ENCODE results near the gene EIF5.

Gene EIF5

GRCh38 chr14:103367995-103368394 lies 34.0 kb downstream of the EIF5 start:
- no peak for DNase-seq

GRCh38 chr14:103370087-103370486 lies 36.0 kb downstream of the EIF5 start:
- DNase-seq, result no peak

- DNase-seq, result no peak
Measured at GRCh38 chr14:103372017-103372416, 38.0 kb downstream of the EIF5 start.

- DNase-seq, result no peak
Measured at GRCh38 chr14:103372552-103373304, 38.7 kb downstream of the EIF5 start.

- DNase-seq, result no peak
Measured at GRCh38 chr14:103374121-103374520, 40.1 kb downstream of the EIF5 start.

- DNase-seq, result no peak
Measured at GRCh38 chr14:103377522-103378037, 43.5 kb downstream of the EIF5 start.

GRCh38 chr14:103378038-103378854 lies 44.2 kb downstream of the EIF5 start:
- DNase-seq, result no peak

- DNase-seq, result no peak
Measured at GRCh38 chr14:103380719-103381377, 46.8 kb downstream of the EIF5 start.

- DNase-seq, result no peak
Measured at GRCh38 chr14:103382376-103382775, 48.3 kb downstream of the EIF5 start.

GRCh38 chr14:103384450-103385151 lies 50.6 kb downstream of the EIF5 start:
- no peak for DNase-seq

GRCh38 chr14:103385152-103385928 lies 51.3 kb downstream of the EIF5 start, which contains the start of gene MARK3:
TSS of gene MARK3 (plus strand) at chr14:103385415. CDS start at chr14:103386030, 615 bp downstream.
- peak; percentile 97 for DNase-seq

GRCh38 chr14:103385929-103386712 lies 52.1 kb downstream of the EIF5 start:
- no peak for DNase-seq

- no peak for DNase-seq
Measured at GRCh38 chr14:103386713-103387329, 52.8 kb downstream of the EIF5 start.

GRCh38 chr14:103388664-103389063 lies 54.6 kb downstream of the EIF5 start:
- DNase-seq, result no peak

- DNase-seq, result no peak
Measured at GRCh38 chr14:103390605-103391004, 56.6 kb downstream of the EIF5 start.

- no peak for DNase-seq
Measured at GRCh38 chr14:103391048-103391447, 57.0 kb downstream of the EIF5 start.

GRCh38 chr14:103392106-103392505 lies 58.1 kb downstream of the EIF5 start:
- DNase-seq, result no peak

GRCh38 chr14:103392572-103392971 lies 58.5 kb downstream of the EIF5 start:
- DNase-seq, result no peak

GRCh38 chr14:103393070-103393469 lies 59.0 kb downstream of the EIF5 start:
- no peak for DNase-seq

Measured in right kidney (tissue), 1 donor.